ENCODE results near the gene SMAD4. TPM values are rescaled to one million over a fixed set of nuclear protein-coding genes. Genes with fewer than 3 reads are reported as not detected.

The SMAD4 gene
- total and polyA plus RNA-seq, 2 of the 13 experiments (the other 11 are each of a cell fraction or from before 2014, with no cell fraction given) = 70.2 to 72.0 TPM

DNA sequence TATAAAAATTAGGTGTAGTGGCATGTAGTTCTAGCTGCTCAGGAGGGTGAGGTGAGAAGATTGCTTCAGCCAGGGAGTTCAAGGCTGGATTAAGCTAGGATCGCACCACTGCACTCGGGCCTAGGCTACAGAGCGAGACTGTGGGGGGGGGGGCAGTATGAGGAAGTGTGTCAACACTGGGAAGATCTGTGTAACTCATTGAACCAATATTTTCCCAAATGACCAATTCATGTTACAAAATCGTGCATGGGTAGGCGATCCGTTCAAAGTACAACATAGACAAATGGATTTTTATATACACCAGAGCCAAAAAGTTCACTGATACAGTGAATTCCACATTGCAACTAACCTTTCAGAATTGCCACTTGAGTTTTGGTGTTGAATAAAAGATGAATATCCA, 8.1 kb downstream of the SMAD4 start (continued):
- TF ChIP-seq NFATC3 (CRISPR knock-in tag; IDR thresholded peaks at IDR 0.05) (no peak), ELF4 (CRISPR knock-in tag; IDR thresholded peaks at IDR 0.05; ENCODE audit: borderline replicate concordance) (no peak), KLF16 (CRISPR knock-in tag; IDR thresholded peaks at IDR 0.05) (no peak), NPAS2 (CRISPR knock-in tag; IDR thresholded peaks at IDR 0.05; ENCODE audit: borderline replicate concordance) (no peak), ZNF33B (CRISPR knock-in tag; IDR thresholded peaks at IDR 0.05) (no peak), ZNF143 (CRISPR knock-in tag; IDR thresholded peaks at IDR 0.05) (no peak), ZSCAN30 (CRISPR knock-in tag; IDR thresholded peaks at IDR 0.05) (no peak), GATAD1 (CRISPR knock-in tag; IDR thresholded peaks at IDR 0.05) (no peak; the same call in 1 of the 2 replicates), ZNF34 (CRISPR knock-in tag; IDR thresholded peaks at IDR 0.05; ENCODE audit: borderline replicate concordance) (no peak), KLF15 (CRISPR knock-in tag; IDR thresholded peaks at IDR 0.05; ENCODE audit: borderline replicate concordance) (no peak), HMGA1 (CRISPR knock-in tag; conservative IDR thresholded peaks at IDR 0.05) (no peak), ZBTB38 (CRISPR knock-in tag; IDR thresholded peaks at IDR 0.05) (no peak), SUZ12 (IDR thresholded peaks at IDR 0.05; ENCODE audit: low read depth, low read length) (no peak), ZSCAN21 (CRISPR knock-in tag; IDR thresholded peaks at IDR 0.05; ENCODE audit: borderline replicate concordance) (no peak), MEIS1 (CRISPR knock-in tag; IDR thresholded peaks at IDR 0.05; ENCODE audit: borderline replicate concordance) (no peak), SMAD9 (CRISPR knock-in tag; IDR thresholded peaks at IDR 0.05) (no peak), GPN1 (CRISPR knock-in tag; IDR thresholded peaks at IDR 0.05; ENCODE audit: borderline replicate concordance) (no peak), ATF7-NPFF (CRISPR knock-in tag; IDR thresholded peaks at IDR 0.05; ENCODE audit: low read depth) (no peak)
- TF ChIP-seq, protein P1, sequence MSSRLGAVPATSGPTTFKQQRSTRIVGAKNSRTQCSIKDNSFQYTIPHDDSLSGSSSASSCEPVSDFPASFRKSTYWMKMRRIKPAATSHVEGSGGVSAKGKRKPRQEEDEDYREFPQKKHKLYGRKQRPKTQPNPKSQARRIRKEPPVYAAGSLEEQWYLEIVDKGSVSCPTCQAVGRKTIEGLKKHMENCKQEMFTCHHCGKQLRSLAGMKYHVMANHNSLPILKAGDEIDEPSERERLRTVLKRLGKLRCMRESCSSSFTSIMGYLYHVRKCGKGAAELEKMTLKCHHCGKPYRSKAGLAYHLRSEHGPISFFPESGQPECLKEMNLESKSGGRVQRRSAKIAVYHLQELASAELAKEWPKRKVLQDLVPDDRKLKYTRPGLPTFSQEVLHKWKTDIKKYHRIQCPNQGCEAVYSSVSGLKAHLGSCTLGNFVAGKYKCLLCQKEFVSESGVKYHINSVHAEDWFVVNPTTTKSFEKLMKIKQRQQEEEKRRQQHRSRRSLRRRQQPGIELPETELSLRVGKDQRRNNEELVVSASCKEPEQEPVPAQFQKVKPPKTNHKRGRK (CRISPR knock-in tag; IDR thresholded peaks at IDR 0.05) = no peak
- TF ChIP-seq, protein P2, sequence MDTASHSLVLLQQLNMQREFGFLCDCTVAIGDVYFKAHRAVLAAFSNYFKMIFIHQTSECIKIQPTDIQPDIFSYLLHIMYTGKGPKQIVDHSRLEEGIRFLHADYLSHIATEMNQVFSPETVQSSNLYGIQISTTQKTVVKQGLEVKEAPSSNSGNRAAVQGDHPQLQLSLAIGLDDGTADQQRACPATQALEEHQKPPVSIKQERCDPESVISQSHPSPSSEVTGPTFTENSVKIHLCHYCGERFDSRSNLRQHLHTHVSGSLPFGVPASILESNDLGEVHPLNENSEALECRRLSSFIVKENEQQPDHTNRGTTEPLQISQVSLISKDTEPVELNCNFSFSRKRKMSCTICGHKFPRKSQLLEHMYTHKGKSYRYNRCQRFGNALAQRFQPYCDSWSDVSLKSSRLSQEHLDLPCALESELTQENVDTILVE (CRISPR knock-in tag; IDR thresholded peaks at IDR 0.05) = no peak
- TF ChIP-seq, protein P3, sequence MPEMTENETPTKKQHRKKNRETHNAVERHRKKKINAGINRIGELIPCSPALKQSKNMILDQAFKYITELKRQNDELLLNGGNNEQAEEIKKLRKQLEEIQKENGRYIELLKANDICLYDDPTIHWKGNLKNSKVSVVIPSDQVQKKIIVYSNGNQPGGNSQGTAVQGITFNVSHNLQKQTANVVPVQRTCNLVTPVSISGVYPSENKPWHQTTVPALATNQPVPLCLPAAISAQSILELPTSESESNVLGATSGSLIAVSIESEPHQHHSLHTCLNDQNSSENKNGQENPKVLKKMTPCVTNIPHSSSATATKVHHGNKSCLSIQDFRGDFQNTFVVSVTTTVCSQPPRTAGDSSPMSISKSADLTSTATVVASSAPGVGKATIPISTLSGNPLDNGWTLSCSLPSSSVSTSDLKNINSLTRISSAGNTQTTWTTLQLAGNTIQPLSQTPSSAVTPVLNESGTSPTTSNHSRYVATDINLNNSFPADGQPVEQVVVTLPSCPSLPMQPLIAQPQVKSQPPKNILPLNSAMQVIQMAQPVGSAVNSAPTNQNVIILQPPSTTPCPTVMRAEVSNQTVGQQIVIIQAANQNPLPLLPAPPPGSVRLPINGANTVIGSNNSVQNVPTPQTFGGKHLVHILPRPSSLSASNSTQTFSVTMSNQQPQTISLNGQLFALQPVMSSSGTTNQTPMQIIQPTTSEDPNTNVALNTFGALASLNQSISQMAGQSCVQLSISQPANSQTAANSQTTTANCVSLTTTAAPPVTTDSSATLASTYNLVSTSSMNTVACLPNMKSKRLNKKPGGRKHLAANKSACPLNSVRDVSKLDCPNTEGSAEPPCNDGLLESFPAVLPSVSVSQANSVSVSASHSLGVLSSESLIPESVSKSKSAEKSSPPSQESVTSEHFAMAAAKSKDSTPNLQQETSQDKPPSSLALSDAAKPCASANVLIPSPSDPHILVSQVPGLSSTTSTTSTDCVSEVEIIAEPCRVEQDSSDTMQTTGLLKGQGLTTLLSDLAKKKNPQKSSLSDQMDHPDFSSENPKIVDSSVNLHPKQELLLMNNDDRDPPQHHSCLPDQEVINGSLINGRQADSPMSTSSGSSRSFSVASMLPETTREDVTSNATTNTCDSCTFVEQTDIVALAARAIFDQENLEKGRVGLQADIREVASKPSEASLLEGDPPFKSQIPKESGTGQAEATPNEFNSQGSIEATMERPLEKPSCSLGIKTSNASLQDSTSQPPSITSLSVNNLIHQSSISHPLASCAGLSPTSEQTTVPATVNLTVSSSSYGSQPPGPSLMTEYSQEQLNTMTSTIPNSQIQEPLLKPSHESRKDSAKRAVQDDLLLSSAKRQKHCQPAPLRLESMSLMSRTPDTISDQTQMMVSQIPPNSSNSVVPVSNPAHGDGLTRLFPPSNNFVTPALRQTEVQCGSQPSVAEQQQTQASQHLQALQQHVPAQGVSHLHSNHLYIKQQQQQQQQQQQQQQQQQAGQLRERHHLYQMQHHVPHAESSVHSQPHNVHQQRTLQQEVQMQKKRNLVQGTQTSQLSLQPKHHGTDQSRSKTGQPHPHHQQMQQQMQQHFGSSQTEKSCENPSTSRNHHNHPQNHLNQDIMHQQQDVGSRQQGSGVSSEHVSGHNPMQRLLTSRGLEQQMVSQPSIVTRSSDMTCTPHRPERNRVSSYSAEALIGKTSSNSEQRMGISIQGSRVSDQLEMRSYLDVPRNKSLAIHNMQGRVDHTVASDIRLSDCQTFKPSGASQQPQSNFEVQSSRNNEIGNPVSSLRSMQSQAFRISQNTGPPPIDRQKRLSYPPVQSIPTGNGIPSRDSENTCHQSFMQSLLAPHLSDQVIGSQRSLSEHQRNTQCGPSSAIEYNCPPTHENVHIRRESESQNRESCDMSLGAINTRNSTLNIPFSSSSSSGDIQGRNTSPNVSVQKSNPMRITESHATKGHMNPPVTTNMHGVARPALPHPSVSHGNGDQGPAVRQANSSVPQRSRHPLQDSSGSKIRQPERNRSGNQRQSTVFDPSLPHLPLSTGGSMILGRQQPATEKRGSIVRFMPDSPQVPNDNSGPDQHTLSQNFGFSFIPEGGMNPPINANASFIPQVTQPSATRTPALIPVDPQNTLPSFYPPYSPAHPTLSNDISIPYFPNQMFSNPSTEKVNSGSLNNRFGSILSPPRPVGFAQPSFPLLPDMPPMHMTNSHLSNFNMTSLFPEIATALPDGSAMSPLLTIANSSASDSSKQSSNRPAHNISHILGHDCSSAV (CRISPR knock-in tag; IDR thresholded peaks at IDR 0.05; ENCODE audit: borderline replicate concordance) = no peak
